GM12878 (cell line): ENCODE measurements around the gene JADE2. TPM values are rescaled to one million over a fixed set of nuclear protein-coding genes. Genes with fewer than 3 reads are reported as not detected.

Experiments
- ATAC-seq: fragments of 200-7000 bp; cut with Tn5 transposase; 3 replicates; pipeline ENCODE4 v1.9.1; 2020; ENCODE audit warnings: mild to moderate bottlenecking, moderate library complexity
- BruUV-seq: library from RNA; stranded (reverse); fragments of 400-500 nt; replicated peaks from 2 replicates; lab custom pipeline; 2021; lab: Mats Ljungman, UMichigan
- CTCF ChIA-PET: fragments of 300-600 bp; sonication (Branson Sonifier 250); formaldehyde crosslinking; extraction: SDS; loops from one replicate; lab custom pipeline; 2021; ENCODE audit warnings: inconsistent platforms; lab: Yijun Ruan, JAX
- POLR2A ChIA-PET: fragments of 350-600 bp; formaldehyde crosslinking; extraction: SDS; loops from one replicate; lab custom pipeline; 2021; ENCODE audit warnings: inconsistent platforms; lab: Charles Lee
- RAD21 ChIA-PET: fragments of 300-600 bp; sonication (Branson Sonifier 250); formaldehyde crosslinking; loops from one replicate; lab custom pipeline; 2023; ENCODE audit warnings: antibody characterized with exemption; ENCODE audit not compliant: unreplicated experiment; lab: Charles Lee
- SMC1A ChIA-PET: fragments of 300-600 bp; sonication (Branson Sonifier 250); formaldehyde crosslinking; loops from one replicate; lab custom pipeline; 2023; ENCODE audit not compliant: unreplicated experiment, uncharacterized antibody; lab: Charles Lee
- DNase-seq: peaks from one replicate; pipeline ENCODE4 v3.0.0-alpha.2; 2011; ENCODE audit warnings: low read depth, low spot score
- FAIRE-seq: peaks from 3 replicates; lab custom pipeline; 2011; peaks lifted over from hg19 to GRCh38; lab: Jason Lieb, UNC
- H2AFZ ChIP-seq: 2 replicates; pipeline ENCODE4 v1.6.0; 2011; ENCODE audit warnings: low read depth, low read length, control low read depth; ENCODE audit not compliant: control insufficient read depth
- H3K27ac ChIP-seq: 2 replicates; pipeline ENCODE4 v1.5.1; 2011; ENCODE audit warnings: control low read depth; ENCODE audit not compliant: control insufficient read depth, insufficient read depth
- H3K27me3 ChIP-seq, 2 experiments: replicated peaks in 1 of 2; 2 replicates each; pipeline versions ENCODE4 v1.6.0 to v1.6.1; 2011; ENCODE audit warnings: low read length in 1 of 2; ENCODE audit not compliant: control insufficient read depth in 2 of 2, insufficient read depth in 2 of 2
- H3K36me3 ChIP-seq, 2 experiments: 2 replicates each; pipeline ENCODE4 v1.5.1; 2011; ENCODE audit warnings: low read length in 1 of 2; ENCODE audit not compliant: control insufficient read depth in 2 of 2, insufficient read depth in 2 of 2
- H3K4me1 ChIP-seq: 2 replicates; pipeline ENCODE4 v1.6.1; 2011; ENCODE audit warnings: mild to moderate bottlenecking, low read length, moderate library complexity, mixed read lengths; ENCODE audit not compliant: control insufficient read depth, insufficient read depth
- H3K4me2 ChIP-seq: 2 replicates; pipeline ENCODE4 v1.6.0; 2011; ENCODE audit warnings: control low read depth; ENCODE audit not compliant: control insufficient read depth, insufficient read depth
- H3K4me3 ChIP-seq: fragments of 200-600 bp; sonication (generic); 2 replicates; pipeline ENCODE4 v1.5.1; 2016
- H3K79me2 ChIP-seq: 2 replicates; pipeline ENCODE4 v1.6.0; 2011; ENCODE audit warnings: low read length; ENCODE audit not compliant: control insufficient read depth, insufficient read depth
- H3K9ac ChIP-seq: 2 replicates; pipeline ENCODE4 v1.8.0; 2011; ENCODE audit warnings: low read length, control low read depth, mixed read lengths; ENCODE audit not compliant: control insufficient read depth, insufficient read depth
- H3K9me3 ChIP-seq: replicated peaks from 3 replicates; pipeline ENCODE4 v1.5.1; 2011; ENCODE audit warnings: mild to moderate bottlenecking, low read length; ENCODE audit not compliant: control insufficient read depth, insufficient read depth
- H4K20me1 ChIP-seq: 2 replicates; pipeline ENCODE4 v1.6.0; 2011; ENCODE audit not compliant: control insufficient read depth, insufficient read depth
- CHD2 ChIP-seq: IDR thresholded peaks from 2 replicates; pipeline ENCODE4 v1.6.1; 2011; ENCODE audit warnings: low read depth, low read length, improper control_type of control experiment, borderline replicate concordance
- CREB1 ChIP-seq: IDR thresholded peaks from 2 replicates; pipeline ENCODE4 v1.6.1; 2012; ENCODE audit warnings: low read depth, mild to moderate bottlenecking, inconsistent platforms
- E2F4 ChIP-seq: IDR thresholded peaks from 2 replicates; pipeline ENCODE4 v1.6.1; 2012; ENCODE audit warnings: low read depth, low read length, improper control_type of control experiment
- KLF5 ChIP-seq: fragments of 450-650 bp; IDR thresholded peaks from 2 replicates; pipeline ENCODE4 v1.6.1; 2014; ENCODE audit warnings: mild to moderate bottlenecking; ENCODE audit not compliant: partially characterized antibody
- MAX ChIP-seq: IDR thresholded peaks from 2 replicates; pipeline ENCODE4 v1.6.1; 2012; ENCODE audit warnings: low read depth, low read length, improper control_type of control experiment
- MYB ChIP-seq: fragments of 150-350 bp; IDR thresholded peaks from 2 replicates; pipeline ENCODE4 v1.6.1; 2014; ENCODE audit warnings: mild to moderate bottlenecking, low read depth, low read length, borderline replicate concordance
- MYC ChIP-seq: IDR thresholded peaks from 2 replicates; pipeline ENCODE4 v1.6.1; 2011; ENCODE audit warnings: mild to moderate bottlenecking, low read length, moderate library complexity, inconsistent platforms; ENCODE audit not compliant: insufficient read depth, insufficient replicate concordance, insufficient read length, severe bottlenecking
- NFIC ChIP-seq: IDR thresholded peaks from 2 replicates; pipeline ENCODE4 v1.6.1; 2012; ENCODE audit warnings: low read depth, mild to moderate bottlenecking, inconsistent platforms, low read length, moderate library complexity
- NFXL1 ChIP-seq: fragments of 450-650 bp; IDR thresholded peaks from 2 replicates; pipeline ENCODE4 v1.6.1; 2017; ENCODE audit warnings: antibody characterized with exemption, mild to moderate bottlenecking, borderline replicate concordance
- POLR2AphosphoS2 ChIP-seq: IDR thresholded peaks from 2 replicates; pipeline ENCODE4 v1.6.1; 2011; ENCODE audit warnings: low read depth, mild to moderate bottlenecking, low read length, improper control_type of control experiment, moderate library complexity
- RAD51 ChIP-seq: fragments of 450-650 bp; IDR thresholded peaks from 2 replicates; pipeline ENCODE4 v1.6.1; 2016; ENCODE audit warnings: moderate library complexity, mild to moderate bottlenecking, inconsistent platforms
- RBBP5 ChIP-seq: fragments of 200-600 bp; sonication (generic); conservative IDR thresholded peaks from 2 replicates; pipeline ENCODE4 v1.6.1; 2016
- SREBF2 ChIP-seq: IDR thresholded peaks from 2 replicates; pipeline ENCODE4 v1.6.1; 2012; ENCODE audit warnings: mild to moderate bottlenecking, low read length
- STAT1 ChIP-seq: fragments of 450-650 bp; conservative IDR thresholded peaks from 2 replicates; pipeline ENCODE4 v1.6.1; 2014; ENCODE audit warnings: antibody characterized with exemption, mild to moderate bottlenecking
- ZZZ3 ChIP-seq: IDR thresholded peaks from 2 replicates; pipeline ENCODE4 v1.6.1; 2011; ENCODE audit warnings: low read depth; ENCODE audit not compliant: control insufficient read depth, insufficient read length
- WGBS: methylation state at CpG from one replicate; pipeline ENCODE4 v1.1.6; 2016; ENCODE audit warnings: low lambda C conversion rate; ENCODE audit not compliant: insufficient replicate concordance, insufficient coverage; ENCODE audit errors: missing lambda C conversion rate; 5-methylcytosine and 5-hydroxymethylcytosine counted together
- in situ Hi-C: fragments of 300-500 bp; cut with MboI; formaldehyde crosslinking; loops from 9 replicates; pipeline ENCODE4 v1.14.3; 2018; ENCODE audit warnings: mixed read lengths
- intact Hi-C: fragments of 100-400 bp; cut with micrococcal nuclease; formaldehyde crosslinking; loops from one replicate; pipeline ENCODE4 v1.14.2; 2022; ENCODE audit not compliant: unreplicated experiment
- polyA plus RNA-seq, 11 experiments: library from polyadenylated mRNA; depleted of rRNA in 4 of 11; unstranded in 6 of 11; stranded (reverse) in 5 of 11; fragments of >200 nt; fragmentation: Nextera tagmentation in 4 of 11; fragmentation: Illumina TruSeq in 1 of 11; extraction: Ambion mirVana in 4 of 11; extraction: Trizol in 1 of 11; gene quantifications; 1 replicate in 1 of 11; 2 replicates in 10 of 11; pipeline versions ENCODE4 v1.2.1 to v1.2.3, GENCODE V29; 2011 to 2016; ENCODE audit warnings: inconsistent platforms in 2 of 11, missing spikeins in 2 of 11, low read depth in 1 of 11
- total RNA-seq, 4 experiments: library from RNA; depleted of rRNA in 3 of 4; stranded (reverse); fragments of >200 nt in 3 of 4; fragmentation: Illumina TruSeq in 1 of 4; extraction: Trizol in 1 of 4; gene quantifications; 2 replicates each; pipeline versions ENCODE4 v1.2.1 to v1.2.3, GENCODE V29; 2013 to 2021
- TF ChIP-seq, protein P1 (sequence below): fragments of 450-650 bp; IDR thresholded peaks from 2 replicates; pipeline ENCODE4 v1.6.1; 2017; ENCODE audit warnings: mild to moderate bottlenecking, moderate library complexity

JADE2 gene
- total and polyA plus RNA-seq, 10 of the 15 experiments (the other 5 are each of a cell fraction or from before 2014, with no cell fraction given) = 1.5 to 67.0 (median 22.4) TPM

GRCh38 chr5:134503088-134503936 is 22.2 kb upstream of the JADE2 start (continued):
- TF ChIP-seq STAT1 (0 out of 2 replicates have a peak, but pooled peaks have one; percentile 36), MYB (peak; percentile 23; the same call in 1 of the 2 replicates)

DNA sequence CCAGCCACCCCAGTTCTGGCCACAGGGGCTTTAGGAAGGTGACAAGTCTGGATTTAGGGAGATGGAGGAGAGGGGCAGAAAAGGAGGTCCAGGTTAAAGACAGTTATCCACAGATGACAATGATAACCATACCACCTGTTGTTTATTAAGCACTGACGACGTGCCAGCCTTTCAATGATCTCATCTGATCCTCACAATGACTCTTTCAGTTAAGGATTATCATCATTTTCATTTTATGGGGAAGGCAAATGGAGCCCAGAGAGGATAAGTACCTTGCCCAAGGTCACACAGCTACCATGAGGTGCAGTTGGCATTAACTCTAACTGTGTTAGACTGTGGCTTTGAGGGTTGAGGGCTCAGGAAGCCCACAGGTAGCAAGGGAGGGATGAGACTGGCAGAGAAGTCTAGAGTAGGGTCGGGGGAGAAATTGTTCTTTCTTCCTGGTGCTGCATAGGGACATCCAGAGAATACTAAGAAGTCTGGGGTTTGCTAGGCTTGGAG is 21.5 kb upstream of the JADE2 start:
- CTCF ChIA-PET = interaction anchor here (1.0 kb wide), 2 partner anchors 11 to 202 kb away, joined by 3 read pairs; no protein-coding TSS in a partner anchor
- FAIRE-seq (peak; percentile 31), DNase-seq (no peak), ATAC-seq (no peak)
- Histone ChIP-seq H3K27me3 (no peaks in the 10 kb centered on the region), H3K79me2 (no peaks in the 10 kb centered on the region), H3K27ac (peak overlapping the region; percentile 67), H4K20me1 (no peaks in the 10 kb centered on the region), H2AFZ (peak overlapping the region; percentile 83), H3K4me2 (no peak overlapping the region), H3K4me1 (peaks cover 15% of the 10 kb centered on the region), H3K4me3 (no peak overlapping the region), H3K9ac (peak overlapping the region; percentile 50; the same call in 1 of the 2 replicates), H3K36me3 (no peaks in the 10 kb centered on the region), H3K9me3 (no peaks in the 10 kb centered on the region)
- WGBS = 92% methylated on average over 3 of the region's 3 CpGs
- no TSS peak for BruUV-seq
- in situ Hi-C loops (no loop called here), intact Hi-C loops (loop anchor here (2.0 kb wide), 1 partner anchor 21 kb away; the partner anchor contains the start of gene JADE2)
- RAD21 ChIA-PET = interaction anchor here (0.6 to 1.8 kb wide), 8 partner anchors 17 to 236 kb away, joined by 3 to 11 read pairs (median 4); partner anchors contain the start of gene CDKN2AIPNL
- POLR2A ChIA-PET = interaction anchor here (1.1 to 1.8 kb wide), 3 partner anchors 19 to 51 kb away, joined by 3 to 8 read pairs (median 4); no protein-coding TSS in a partner anchor
- SMC1A ChIA-PET = interaction anchor here (1.0 to 2.0 kb wide), 8 partner anchors 10 to 93 kb away, joined by 3 to 9 read pairs (median 5); partner anchors contain the start of gene CDKN2AIPNL
- TF ChIP-seq, protein P1, sequence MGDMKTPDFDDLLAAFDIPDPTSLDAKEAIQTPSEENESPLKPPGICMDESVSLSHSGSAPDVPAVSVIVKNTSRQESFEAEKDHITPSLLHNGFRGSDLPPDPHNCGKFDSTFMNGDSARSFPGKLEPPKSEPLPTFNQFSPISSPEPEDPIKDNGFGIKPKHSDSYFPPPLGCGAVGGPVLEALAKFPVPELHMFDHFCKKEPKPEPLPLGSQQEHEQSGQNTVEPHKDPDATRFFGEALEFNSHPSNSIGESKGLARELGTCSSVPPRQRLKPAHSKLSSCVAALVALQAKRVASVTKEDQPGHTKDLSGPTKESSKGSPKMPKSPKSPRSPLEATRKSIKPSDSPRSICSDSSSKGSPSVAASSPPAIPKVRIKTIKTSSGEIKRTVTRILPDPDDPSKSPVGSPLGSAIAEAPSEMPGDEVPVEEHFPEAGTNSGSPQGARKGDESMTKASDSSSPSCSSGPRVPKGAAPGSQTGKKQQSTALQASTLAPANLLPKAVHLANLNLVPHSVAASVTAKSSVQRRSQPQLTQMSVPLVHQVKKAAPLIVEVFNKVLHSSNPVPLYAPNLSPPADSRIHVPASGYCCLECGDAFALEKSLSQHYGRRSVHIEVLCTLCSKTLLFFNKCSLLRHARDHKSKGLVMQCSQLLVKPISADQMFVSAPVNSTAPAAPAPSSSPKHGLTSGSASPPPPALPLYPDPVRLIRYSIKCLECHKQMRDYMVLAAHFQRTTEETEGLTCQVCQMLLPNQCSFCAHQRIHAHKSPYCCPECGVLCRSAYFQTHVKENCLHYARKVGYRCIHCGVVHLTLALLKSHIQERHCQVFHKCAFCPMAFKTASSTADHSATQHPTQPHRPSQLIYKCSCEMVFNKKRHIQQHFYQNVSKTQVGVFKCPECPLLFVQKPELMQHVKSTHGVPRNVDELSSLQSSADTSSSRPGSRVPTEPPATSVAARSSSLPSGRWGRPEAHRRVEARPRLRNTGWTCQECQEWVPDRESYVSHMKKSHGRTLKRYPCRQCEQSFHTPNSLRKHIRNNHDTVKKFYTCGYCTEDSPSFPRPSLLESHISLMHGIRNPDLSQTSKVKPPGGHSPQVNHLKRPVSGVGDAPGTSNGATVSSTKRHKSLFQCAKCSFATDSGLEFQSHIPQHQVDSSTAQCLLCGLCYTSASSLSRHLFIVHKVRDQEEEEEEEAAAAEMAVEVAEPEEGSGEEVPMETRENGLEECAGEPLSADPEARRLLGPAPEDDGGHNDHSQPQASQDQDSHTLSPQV = no peak
- no peak for TF ChIP-seq MYC
- no peak for TF ChIP-seq MAX
- TF ChIP-seq NFIC = no peak
- no peak for TF ChIP-seq POLR2AphosphoS2
- no peak for TF ChIP-seq CREB1
- TF ChIP-seq RAD51 = no peak
- no peak for TF ChIP-seq RBBP5
- no peak for TF ChIP-seq CHD2
- no peak for TF ChIP-seq KLF5
- no peak for TF ChIP-seq NFXL1
- TF ChIP-seq E2F4 = no peak
- no peak for TF ChIP-seq SREBF2
- no peak for TF ChIP-seq ZZZ3
